Ovary (tissue), 3 donors: Measurements from ENCODE around the gene UBE2L3.
"Not testable (repeated sequence)": the region's sequence is repeated elsewhere in the genome, so short reads cannot be mapped to it uniquely, and the experiment has no call there.

ENCODE experiments used
- CTCF ChIP-seq, 3 donors: fragments of 450-650 bp in 2 of 3; fragments of 200-600 bp in 1 of 3; IDR thresholded peaks; one replicate each; pipeline versions ENCODE4 v1.5.1 to v1.8.0; 2016 to 2022; ENCODE audit warnings: antibody characterized with exemption in 3 of 3, mild to moderate bottlenecking in 1 of 3
- EP300 ChIP-seq: sonication (generic); formaldehyde crosslinking; IDR thresholded peaks from one replicate; pipeline ENCODE4 v1.6.1; 2017; ENCODE audit warnings: antibody characterized with exemption
- donor health status: DM: no; HTN: no; CAD: no.

- TF ChIP-seq CTCF (IDR thresholded peaks at IDR 0.05); EP300: not testable (repeated sequence)
Measured at GRCh38 chr22:21526705-21527500, 40.6 kb upstream of the UBE2L3 start.
